NB4 (cell line): ENCODE results near the gene OXGR1.

Experiments
- MYC ChIP-seq: IDR thresholded peaks from 2 replicates; pipeline ENCODE4 v1.6.1; 2011; ENCODE audit warnings: low read depth, low read length
- POLR2A ChIP-seq: IDR thresholded peaks from 2 replicates; pipeline ENCODE4 v1.6.1; 2011; ENCODE audit warnings: mild to moderate bottlenecking; ENCODE audit not compliant: insufficient read length; ENCODE audit errors: extremely low read depth
- TF ChIP-seq, protein P1 (sequence below): IDR thresholded peaks from one replicate; pipeline ENCODE4 v1.5.1; 2012; ENCODE audit warnings: low read depth, low read length

DNA sequence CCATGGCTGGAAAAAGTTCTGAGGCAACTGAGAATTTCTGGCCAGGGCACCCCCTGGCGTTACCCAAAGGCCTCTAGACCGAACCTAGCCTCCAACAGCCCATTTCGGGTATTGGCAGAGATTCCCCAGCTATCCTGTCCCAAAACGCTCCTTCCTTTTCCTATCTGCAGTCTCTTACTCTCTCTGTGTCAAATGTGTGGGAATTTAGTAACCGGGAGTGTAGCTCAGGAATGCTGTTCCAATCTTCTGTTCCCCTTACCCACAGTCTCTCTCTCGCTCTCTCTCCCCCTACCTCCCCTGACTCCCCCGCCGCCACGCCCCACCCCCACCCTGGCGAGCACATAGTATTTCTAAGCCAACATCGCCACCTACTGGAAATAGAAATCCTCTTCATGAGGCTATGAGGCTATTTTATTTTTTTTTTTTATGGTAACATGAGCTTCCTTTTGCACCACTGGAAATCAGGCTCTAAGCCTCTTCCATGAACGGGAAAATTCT lies 27.0 kb downstream of the OXGR1 start:
- TF ChIP-seq MYC (no peak), POLR2A (no peak)
- TF ChIP-seq, protein P1, sequence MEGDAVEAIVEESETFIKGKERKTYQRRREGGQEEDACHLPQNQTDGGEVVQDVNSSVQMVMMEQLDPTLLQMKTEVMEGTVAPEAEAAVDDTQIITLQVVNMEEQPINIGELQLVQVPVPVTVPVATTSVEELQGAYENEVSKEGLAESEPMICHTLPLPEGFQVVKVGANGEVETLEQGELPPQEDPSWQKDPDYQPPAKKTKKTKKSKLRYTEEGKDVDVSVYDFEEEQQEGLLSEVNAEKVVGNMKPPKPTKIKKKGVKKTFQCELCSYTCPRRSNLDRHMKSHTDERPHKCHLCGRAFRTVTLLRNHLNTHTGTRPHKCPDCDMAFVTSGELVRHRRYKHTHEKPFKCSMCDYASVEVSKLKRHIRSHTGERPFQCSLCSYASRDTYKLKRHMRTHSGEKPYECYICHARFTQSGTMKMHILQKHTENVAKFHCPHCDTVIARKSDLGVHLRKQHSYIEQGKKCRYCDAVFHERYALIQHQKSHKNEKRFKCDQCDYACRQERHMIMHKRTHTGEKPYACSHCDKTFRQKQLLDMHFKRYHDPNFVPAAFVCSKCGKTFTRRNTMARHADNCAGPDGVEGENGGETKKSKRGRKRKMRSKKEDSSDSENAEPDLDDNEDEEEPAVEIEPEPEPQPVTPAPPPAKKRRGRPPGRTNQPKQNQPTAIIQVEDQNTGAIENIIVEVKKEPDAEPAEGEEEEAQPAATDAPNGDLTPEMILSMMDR = no peak
